ENCODE results near the gene NOP9.

The NOP9 gene

GRCh38 chr14:24260026-24260779 is 39.4 kb upstream of the NOP9 start:
- TF ChIP-seq CTCF (conservative IDR thresholded peaks at IDR 0.05; ENCODE audit: low read length) = no peak
- no peak overlapping the region for H3K4me3 ChIP-seq (ENCODE audit: low read length)
- no peak for DNase-seq (ENCODE audit: low read depth)

GRCh38 chr14:24260780-24261157 is 38.9 kb upstream of the NOP9 start:
- no peak for TF ChIP-seq CTCF (conservative IDR thresholded peaks at IDR 0.05; ENCODE audit: low read length)
- no peak overlapping the region for H3K4me3 ChIP-seq (ENCODE audit: low read length)
- no peak for DNase-seq (ENCODE audit: low read depth)

- H3K4me3 ChIP-seq (ENCODE audit: low read length) = no peak overlapping the region
- DNase-seq (ENCODE audit: low read depth) = no peak
- TF ChIP-seq CTCF (conservative IDR thresholded peaks at IDR 0.05; ENCODE audit: low read length) = no peak
Observed at GRCh38 chr14:24261256-24261968, 38.2 kb upstream of the NOP9 start.

GRCh38 chr14:24261969-24262327 is 37.7 kb upstream of the NOP9 start:
- TF ChIP-seq CTCF (conservative IDR thresholded peaks at IDR 0.05; ENCODE audit: low read length) = no peak
- no peak for DNase-seq (ENCODE audit: low read depth)
- no peak overlapping the region for H3K4me3 ChIP-seq (ENCODE audit: low read length)

- no peak for TF ChIP-seq CTCF (conservative IDR thresholded peaks at IDR 0.05; ENCODE audit: low read length)
- no peak within 1 kb of the TSS for H3K4me3 ChIP-seq (ENCODE audit: low read length)
- no peak for DNase-seq (ENCODE audit: low read depth)
Observed at GRCh38 chr14:24262821-24263733, 36.6 kb upstream of the NOP9 start, which contains the start of gene TGM1. TGM1 (minus strand) TSS chr14:24263177; CDS start chr14:24262352, 825 bp downstream.

- TF ChIP-seq CTCF (conservative IDR thresholded peaks at IDR 0.05; ENCODE audit: low read length) = no peak
- no peak overlapping the region for H3K4me3 ChIP-seq (ENCODE audit: low read length)
- DNase-seq (ENCODE audit: low read depth) = no peak
Observed at GRCh38 chr14:24263848-24264247, 35.8 kb upstream of the NOP9 start.
